ACC112 (cell line): ENCODE results near the gene USH2A.
A peak's percentile ranks its signal among the peaks of the same experiment; 100 is the strongest.

ENCODE experiments used
- H2AFZ ChIP-seq: fragments of 200-600 bp; sonication (generic); one replicate; pipeline ENCODE4 v1.6.0; 2017; ENCODE audit warnings: antibody characterized with exemption, low read length; ENCODE audit not compliant: unreplicated experiment
- H3K27ac ChIP-seq: fragments of 200-600 bp; sonication (generic); 2 replicates; pipeline ENCODE4 v1.5.1; 2014; ENCODE audit warnings: low read depth, mild to moderate bottlenecking, antibody characterized with exemption, low read length, moderate library complexity
- H3K27me3 ChIP-seq: fragments of 200-600 bp; sonication (generic); 2 replicates; pipeline ENCODE4 v1.6.1; 2014; ENCODE audit warnings: mild to moderate bottlenecking, antibody characterized with exemption, low read length, moderate library complexity, mixed read lengths; ENCODE audit not compliant: insufficient read depth
- H3K36me3 ChIP-seq: fragments of 200-600 bp; sonication (generic); 2 replicates; pipeline ENCODE4 v1.6.1; 2016; ENCODE audit warnings: mild to moderate bottlenecking, antibody characterized with exemption, low read length, moderate library complexity, mixed read lengths; ENCODE audit not compliant: insufficient read depth
- H3K4me1 ChIP-seq: fragments of 200-600 bp; sonication (generic); one replicate; pipeline ENCODE4 v1.6.1; 2016; ENCODE audit warnings: low read length, mixed read lengths; ENCODE audit not compliant: insufficient read depth, unreplicated experiment, control insufficient read depth
- H3K4me3 ChIP-seq: fragments of 200-600 bp; sonication (generic); 2 replicates; pipeline ENCODE4 v1.5.1; 2014; ENCODE audit warnings: mild to moderate bottlenecking, low read depth, low read length
- H3K79me2 ChIP-seq: fragments of 200-600 bp; sonication (generic); one replicate; pipeline ENCODE4 v1.6.0; 2016; ENCODE audit warnings: low read length; ENCODE audit not compliant: control insufficient read depth, unreplicated experiment, insufficient read depth

The USH2A gene

DNA sequence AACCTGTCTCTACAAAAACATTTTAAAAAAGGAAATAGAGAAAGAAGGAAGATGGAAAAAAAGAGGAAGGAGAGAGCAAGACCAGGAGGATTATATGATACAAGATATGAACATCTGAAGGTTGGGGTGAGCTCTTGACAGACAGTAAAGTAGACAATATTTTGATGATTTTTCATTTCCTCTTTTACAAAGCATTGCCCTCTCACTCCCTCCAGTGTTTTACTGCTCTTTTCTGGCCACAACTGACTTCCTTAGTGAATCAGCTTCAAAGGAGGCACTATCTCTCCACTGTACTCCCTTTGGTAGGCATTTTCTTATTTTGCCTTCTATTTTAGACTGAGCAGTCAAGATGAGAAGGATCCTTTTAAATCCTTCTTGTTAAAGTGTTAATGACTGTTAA lies 559.5 kb downstream of the USH2A start:
- Histone ChIP-seq H3K4me1 (no peaks in the 10 kb centered on the region), H3K36me3 (no peaks in the 10 kb centered on the region), H3K79me2 (no peaks in the 10 kb centered on the region), H3K27ac (no peak overlapping the region), H2AFZ (no peak overlapping the region), H3K27me3 (no peaks in the 10 kb centered on the region), H3K4me3 (no peak overlapping the region)

GRCh38 chr1:215860833-215861232 lies 562.4 kb downstream of the USH2A start:
- Histone ChIP-seq H3K4me1 (no peaks in the 10 kb centered on the region), H3K4me3 (no peak overlapping the region), H3K79me2 (no peaks in the 10 kb centered on the region), H3K36me3 (no peaks in the 10 kb centered on the region), H2AFZ (no peak overlapping the region), H3K27ac (no peak overlapping the region), H3K27me3 (no peaks in the 10 kb centered on the region)

GRCh38 chr1:215857317-215857716 lies 565.9 kb downstream of the USH2A start:
- no peak overlapping the region for H3K4me3 ChIP-seq
- H3K27me3 ChIP-seq: no peaks in the 10 kb centered on the region
- no peaks in the 10 kb centered on the region for H3K79me2 ChIP-seq
- no peak overlapping the region for H3K27ac ChIP-seq
- no peaks in the 10 kb centered on the region for H3K4me1 ChIP-seq
- no peak overlapping the region for H2AFZ ChIP-seq
- H3K36me3 ChIP-seq: no peaks in the 10 kb centered on the region

GRCh38 chr1:215845234-215845891 lies 577.9 kb downstream of the USH2A start:
- peak overlapping the region; percentile 86 for H2AFZ ChIP-seq

GRCh38 chr1:215844777-215845176 lies 578.5 kb downstream of the USH2A start:
- H3K36me3 ChIP-seq: no peaks in the 10 kb centered on the region
- no peaks in the 10 kb centered on the region for H3K27me3 ChIP-seq
- H3K4me1 ChIP-seq: peaks cover 15% of the 10 kb centered on the region
- H3K4me3 ChIP-seq: peak overlapping the region; percentile 1; the same call in 1 of the 2 replicates
- H3K27ac ChIP-seq: peak overlapping the region; percentile 80
- H2AFZ ChIP-seq: peak overlapping the region; percentile 35
- no peaks in the 10 kb centered on the region for H3K79me2 ChIP-seq

More at GRCh38 chr1:215845234-215845891, 577.9 kb downstream of the USH2A start:
- Histone ChIP-seq H3K27me3 (no peaks in the 10 kb centered on the region), H3K79me2 (no peaks in the 10 kb centered on the region), H3K27ac (peak overlapping the region; percentile 80), H3K36me3 (no peaks in the 10 kb centered on the region), H3K4me1 (peaks cover 15% of the 10 kb centered on the region), H3K4me3 (peak overlapping the region; percentile 55; the same call in 1 of the 2 replicates)

DNA sequence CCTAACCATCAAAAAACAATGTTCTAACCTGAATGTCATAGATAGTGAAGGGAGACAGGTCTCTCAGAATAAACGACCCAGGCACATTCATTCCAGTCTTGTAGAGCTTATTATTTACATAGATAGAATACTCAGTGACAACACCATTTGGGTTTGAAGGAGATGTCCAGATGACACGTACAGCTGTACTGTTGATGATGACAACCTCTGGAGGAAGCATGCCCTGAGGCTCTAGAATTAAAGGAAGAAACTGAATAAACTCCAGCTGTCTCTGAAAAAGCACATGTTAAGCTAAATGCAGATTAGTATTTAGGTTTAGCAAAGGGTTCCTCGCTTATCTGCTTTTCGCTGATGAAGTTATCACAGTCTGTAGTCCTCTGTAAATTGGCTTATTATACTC lies 579.0 kb downstream of the USH2A start:
- H3K4me3 ChIP-seq: no peak overlapping the region
- H3K4me1 ChIP-seq: peaks cover 15% of the 10 kb centered on the region
- no peaks in the 10 kb centered on the region for H3K36me3 ChIP-seq
- H3K27me3 ChIP-seq: no peaks in the 10 kb centered on the region
- no peaks in the 10 kb centered on the region for H3K79me2 ChIP-seq
- peak overlapping the region; percentile 35 for H2AFZ ChIP-seq
- H3K27ac ChIP-seq: no peak overlapping the region

DNA sequence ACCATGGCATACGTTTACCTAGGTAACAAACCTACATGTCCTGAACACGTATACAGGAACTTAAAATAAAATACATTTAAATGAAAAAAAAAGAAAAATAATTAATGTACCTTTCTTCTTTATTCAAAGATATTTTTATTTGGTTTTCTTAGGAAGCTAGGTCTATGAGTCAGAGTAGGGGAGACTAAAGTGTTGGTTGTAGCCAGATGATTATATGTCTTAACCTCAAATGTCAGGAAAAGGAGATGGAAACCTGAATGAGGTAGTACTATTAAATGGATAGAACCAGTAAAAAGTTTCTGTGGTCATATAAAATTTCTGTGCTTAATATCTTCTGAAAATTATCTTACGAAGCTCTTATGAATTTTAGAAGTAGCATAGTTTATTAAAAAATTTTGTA lies 580.3 kb downstream of the USH2A start:
- no peaks in the 10 kb centered on the region for H3K79me2 ChIP-seq
- H3K27me3 ChIP-seq: no peaks in the 10 kb centered on the region
- H3K4me3 ChIP-seq: no peak overlapping the region
- H2AFZ ChIP-seq: no peak overlapping the region
- H3K27ac ChIP-seq: no peak overlapping the region
- peaks cover 15% of the 10 kb centered on the region for H3K4me1 ChIP-seq
- no peaks in the 10 kb centered on the region for H3K36me3 ChIP-seq

GRCh38 chr1:215835951-215836350 lies 587.3 kb downstream of the USH2A start:
- Histone ChIP-seq H3K4me1 (peaks cover 19% of the 10 kb centered on the region), H3K27ac (peak overlapping the region; percentile 80), H3K4me3 (no peak overlapping the region), H3K27me3 (no peaks in the 10 kb centered on the region), H3K79me2 (no peaks in the 10 kb centered on the region), H3K36me3 (no peaks in the 10 kb centered on the region), H2AFZ (no peak overlapping the region)

DNA sequence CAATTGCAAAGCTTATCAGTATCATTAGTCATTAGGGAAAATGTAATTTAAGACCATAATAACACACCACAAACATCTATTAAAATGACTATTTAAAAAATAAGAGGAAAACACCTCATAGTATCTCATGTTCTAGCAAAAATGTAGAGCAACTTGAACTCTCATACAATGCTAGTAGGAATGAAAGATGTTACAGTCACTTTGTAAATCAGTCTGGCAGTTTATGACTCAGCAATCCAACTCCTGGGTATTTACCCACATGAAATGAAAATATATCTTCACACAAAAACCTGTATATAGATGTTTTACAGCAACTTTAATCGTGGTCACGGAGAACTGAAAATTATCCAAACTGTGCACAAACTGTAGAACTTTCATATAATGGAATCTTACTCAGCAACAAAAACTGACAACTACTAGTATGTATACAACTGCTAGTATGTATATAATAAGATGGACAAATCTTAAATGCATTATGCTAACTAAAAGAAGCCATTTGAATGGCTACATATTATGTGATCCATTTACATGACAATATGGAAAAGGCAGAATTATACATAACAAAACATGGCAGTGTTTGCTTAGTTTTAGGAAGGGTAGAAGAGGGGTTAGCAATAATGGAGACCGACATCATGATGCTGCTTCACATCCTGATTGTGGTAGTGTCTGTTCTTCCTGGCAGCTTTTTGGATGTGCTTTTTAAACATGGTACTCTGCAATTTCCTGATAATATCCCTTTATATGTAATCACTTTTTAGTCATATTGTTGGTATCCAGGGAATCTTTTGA lies 589.1 kb downstream of the USH2A start:
- Histone ChIP-seq H3K4me1 (peaks cover 19% of the 10 kb centered on the region), H2AFZ (peak overlapping the region; percentile 73), H3K79me2 (no peaks in the 10 kb centered on the region), H3K4me3 (no peak overlapping the region), H3K27ac (peak overlapping the region; percentile 80; the same call in 1 of the 2 replicates), H3K27me3 (no peaks in the 10 kb centered on the region), H3K36me3 (no peaks in the 10 kb centered on the region)

DNA sequence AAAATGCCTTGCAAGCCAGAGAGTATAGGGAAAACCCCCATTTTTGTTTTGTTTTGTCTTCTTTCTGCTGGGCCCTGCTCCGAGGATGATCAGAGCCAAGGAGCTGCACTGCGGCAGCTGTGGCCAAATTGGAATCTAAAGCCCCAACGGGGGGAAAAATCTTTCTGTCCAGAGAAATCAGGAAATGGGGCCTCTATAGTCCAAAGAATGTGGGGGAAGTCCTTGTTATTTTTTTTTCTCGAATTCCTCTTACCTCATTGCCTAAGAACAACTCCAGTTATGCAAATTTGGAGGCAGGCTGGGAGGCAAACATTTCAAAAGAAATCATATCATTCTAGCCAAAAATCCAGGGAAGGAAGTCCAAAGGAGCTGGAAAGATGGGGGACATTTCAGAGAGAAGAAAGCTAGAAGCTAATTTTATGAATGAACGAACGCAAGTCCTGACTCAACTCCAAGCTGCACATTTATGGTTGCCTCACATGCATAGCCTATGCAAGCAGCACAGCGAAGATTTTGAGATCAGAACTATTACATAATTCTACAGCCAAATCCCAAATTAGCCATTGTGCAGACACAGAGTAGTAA lies 592.9 kb downstream of the USH2A start:
- Histone ChIP-seq H3K36me3 (no peaks in the 10 kb centered on the region), H2AFZ (no peak overlapping the region), H3K27me3 (no peaks in the 10 kb centered on the region), H3K4me3 (no peak overlapping the region), H3K4me1 (peaks cover 14% of the 10 kb centered on the region), H3K79me2 (no peaks in the 10 kb centered on the region), H3K27ac (no peak overlapping the region)
